SK-N-SH (cell line): ENCODE data around the gene HLF. TPM values are rescaled to one million over a fixed set of nuclear protein-coding genes. Genes with fewer than 3 reads are reported as not detected.

Experiments used
- CTCF ChIA-PET: fragments of 300-600, 350-600 bp; formaldehyde crosslinking; extraction: SDS; loops from one replicate; lab custom pipeline; 2021; lab: Yijun Ruan, JAX
- POLR2A ChIA-PET: fragments of 350-600 bp; sonication (Branson Sonifier 250); formaldehyde crosslinking; extraction: SDS; loops from one replicate; lab custom pipeline; 2020; ENCODE audit warnings: antibody characterized with exemption, inconsistent platforms; lab: Yijun Ruan, JAX
- DNase-seq: peaks from one replicate; pipeline ENCODE4 v3.0.0; 2012
- H2AFZ ChIP-seq: fragments of 200-600 bp; sonication (generic); 2 replicates; pipeline ENCODE4 v1.8.1; 2016; ENCODE audit warnings: antibody characterized with exemption, mild to moderate bottlenecking, low read depth
- H3F3A ChIP-seq: fragments of 200-600 bp; sonication (generic); replicated peaks from 2 replicates; pipeline ENCODE3; 2016; ENCODE audit warnings: antibody characterized with exemption, mild to moderate bottlenecking; ENCODE audit not compliant: insufficient read depth
- H3K27ac ChIP-seq, 2 experiments: fragments of 200-500 bp in 1 of 2; fragments of 200-600 bp in 1 of 2; sonication (Bioruptor generic) in 1 of 2; sonication (generic), shearing (Covaris generic) in 1 of 2; 2 replicates each; pipeline versions ENCODE4 v1.5.1 to v1.6.1; 2014 to 2016; ENCODE audit warnings: low read depth in 2 of 2, inconsistent platforms in 1 of 2, low read length in 1 of 2, mild to moderate bottlenecking in 1 of 2, mixed read lengths in 1 of 2
- H3K27me3 ChIP-seq: fragments of 200-600 bp; sonication (generic), shearing (Covaris generic); 2 replicates; pipeline ENCODE4 v1.6.1; 2016; ENCODE audit warnings: mixed run types; ENCODE audit not compliant: insufficient read depth
- H3K36me3 ChIP-seq, 2 experiments: fragments of 200-500 bp in 1 of 2; fragments of 200-600 bp in 1 of 2; sonication (Bioruptor generic) in 1 of 2; sonication (generic) in 1 of 2; replicated peaks in 1 of 2; 2 replicates each; pipeline versions ENCODE3 to v1.5.1; 2014 to 2016; ENCODE audit warnings: low read length in 1 of 2, mild to moderate bottlenecking in 1 of 2; ENCODE audit not compliant: insufficient read depth in 2 of 2, control insufficient read depth in 1 of 2
- H3K4me1 ChIP-seq, 2 experiments: fragments of 200-500 bp in 1 of 2; fragments of 200-600 bp in 1 of 2; sonication (Bioruptor generic) in 1 of 2; sonication (generic), shearing (Covaris generic) in 1 of 2; 2 replicates each; pipeline versions ENCODE4 v1.5.1 to v1.6.1; 2014 to 2016; ENCODE audit warnings: low read depth in 1 of 2, low read length in 1 of 2, mixed run types in 1 of 2; ENCODE audit not compliant: insufficient read depth in 2 of 2, control insufficient read depth in 1 of 2
- H3K4me2 ChIP-seq: fragments of 200-600 bp; sonication (generic), shearing (Covaris generic); 2 replicates; pipeline ENCODE4 v1.6.1; 2017; ENCODE audit warnings: mixed run types
- H3K4me3 ChIP-seq, 2 experiments: fragments of 200-500 bp in 1 of 2; fragments of 200-600 bp in 1 of 2; sonication (Bioruptor generic) in 1 of 2; sonication (generic), shearing (Covaris generic) in 1 of 2; 2 replicates each; pipeline versions ENCODE4 v1.5.1 to v1.8.1; 2014 to 2016; ENCODE audit warnings: low read depth in 2 of 2, inconsistent platforms in 1 of 2, low read length in 1 of 2, mild to moderate bottlenecking in 1 of 2, mixed read lengths in 1 of 2, moderate library complexity in 1 of 2
- H3K79me2 ChIP-seq: fragments of 200-600 bp; sonication (generic); 2 replicates; pipeline ENCODE4 v1.8.1; 2017; ENCODE audit warnings: mild to moderate bottlenecking; ENCODE audit not compliant: insufficient read depth
- H3K9ac ChIP-seq: fragments of 200-600 bp; sonication (generic); 2 replicates; pipeline ENCODE4 v1.6.1; 2017; ENCODE audit warnings: mixed run types
- H3K9me2 ChIP-seq: fragments of 200-600 bp; sonication (generic); 2 replicates; pipeline ENCODE4 v1.6.1; 2017; ENCODE audit warnings: mixed run types
- H3K9me3 ChIP-seq: fragments of 200-600 bp; sonication (generic); 2 replicates; pipeline ENCODE4 v1.6.1; 2017; ENCODE audit warnings: mixed run types, mild to moderate bottlenecking, moderate library complexity
- H4K20me1 ChIP-seq: fragments of 200-600 bp; sonication (generic); 2 replicates; pipeline ENCODE4 v1.6.1; 2017; ENCODE audit warnings: mild to moderate bottlenecking, mixed run types; ENCODE audit not compliant: insufficient read depth
- EP300 ChIP-seq, 2 experiments: IDR thresholded peaks; 2 replicates each; pipeline versions ENCODE4 v1.4.0 to v1.6.1; 2012; ENCODE audit warnings: borderline replicate concordance in 1 of 2, low read depth in 1 of 2, low read length in 1 of 2
- EZH2phosphoT487 ChIP-seq: fragments of 200-600 bp; sonication (generic); IDR thresholded peaks from 2 replicates; pipeline ENCODE4 v1.6.1; 2017; ENCODE audit warnings: low read depth, mixed run types, mild to moderate bottlenecking, antibody characterized with exemption, moderate library complexity, borderline replicate concordance
- FOXM1 ChIP-seq: IDR thresholded peaks from 2 replicates; pipeline ENCODE4 v1.4.0; 2012; ENCODE audit warnings: low read depth, mild to moderate bottlenecking
- GABPA ChIP-seq: IDR thresholded peaks from 2 replicates; pipeline ENCODE4 v1.4.0; 2012; ENCODE audit warnings: low read depth, mild to moderate bottlenecking
- JUND ChIP-seq: IDR thresholded peaks from 2 replicates; pipeline ENCODE4 v1.4.0; 2012
- MEF2A ChIP-seq: IDR thresholded peaks from 2 replicates; pipeline ENCODE4 v1.4.0; 2012; ENCODE audit warnings: low read depth, borderline replicate concordance
- NFIC ChIP-seq: IDR thresholded peaks from 2 replicates; pipeline ENCODE4 v1.4.0; 2012; ENCODE audit warnings: borderline replicate concordance
- POLR2AphosphoS5 ChIP-seq: IDR thresholded peaks from 2 replicates; pipeline ENCODE4 v1.6.1; 2012; ENCODE audit warnings: low read depth, low read length
- RAD21 ChIP-seq: IDR thresholded peaks from 2 replicates; pipeline ENCODE4 v1.6.1; 2012; ENCODE audit warnings: mild to moderate bottlenecking, low read length
- RCOR1 ChIP-seq: fragments of 150-350 bp; IDR thresholded peaks from 2 replicates; pipeline ENCODE4 v1.6.1; 2017; ENCODE audit warnings: antibody characterized with exemption, low read length
- SIN3A ChIP-seq: IDR thresholded peaks from 2 replicates; pipeline ENCODE4 v1.6.1; 2012; ENCODE audit warnings: low read depth, mild to moderate bottlenecking, low read length, moderate library complexity, borderline replicate concordance
- SMC3 ChIP-seq: IDR thresholded peaks from 2 replicates; pipeline ENCODE4 v1.6.1; 2012; ENCODE audit warnings: low read depth, low read length, improper control_type of control experiment
- TCF12 ChIP-seq: IDR thresholded peaks from 2 replicates; pipeline ENCODE4 v1.4.0; 2012
- TEAD4 ChIP-seq: IDR thresholded peaks from 2 replicates; pipeline ENCODE4 v1.4.0; 2012; ENCODE audit warnings: mild to moderate bottlenecking, borderline replicate concordance; ENCODE audit not compliant: insufficient read depth
- WGBS: methylation state at CpG from one replicate; pipeline ENCODE4 v1.1.6; 2017; ENCODE audit warnings: low lambda C conversion rate; 5-methylcytosine and 5-hydroxymethylcytosine counted together
- polyA plus RNA-seq, 3 experiments: library from polyadenylated mRNA; depleted of rRNA; stranded (reverse); fragments of >200 nt; gene quantifications; 2 replicates each; pipeline ENCODE4 v1.2.3, GENCODE V29; 2012
- TF ChIP-seq, protein P1 (sequence below): IDR thresholded peaks from 2 replicates; pipeline ENCODE4 v1.6.1; 2012; ENCODE audit warnings: mild to moderate bottlenecking, low read depth, low read length, moderate library complexity
- TF ChIP-seq, protein P2 (sequence below): fragments of 200-600 bp; sonication (generic); IDR thresholded peaks from 2 replicates; pipeline ENCODE4 v1.6.1; 2017; ENCODE audit warnings: antibody characterized with exemption, mild to moderate bottlenecking, moderate library complexity

HLF gene
- polyA plus RNA-seq, 1 of the 3 experiments (the other 2 are of a cell fraction) = 0.03 TPM

DNA sequence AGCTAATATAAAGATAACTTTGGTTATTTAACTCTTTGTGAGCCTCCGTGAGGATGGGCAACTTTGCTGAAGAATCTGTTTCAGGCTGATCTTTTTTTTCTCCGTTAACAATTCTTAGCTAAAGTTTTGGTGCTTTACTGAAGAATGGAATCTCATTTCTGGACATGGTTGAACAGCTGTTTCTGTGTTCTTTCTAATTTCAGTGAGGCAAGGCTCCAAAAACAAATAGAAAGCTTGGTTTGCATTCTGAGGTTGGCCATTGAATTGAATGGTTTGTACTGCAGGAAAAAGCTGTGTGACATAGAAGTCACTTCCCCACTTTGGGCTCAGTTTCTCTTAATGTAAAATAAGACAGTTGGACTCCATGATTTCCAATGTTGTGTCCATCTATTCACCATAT is 22.3 kb upstream of the HLF start (continued):
- TF ChIP-seq, protein P1, sequence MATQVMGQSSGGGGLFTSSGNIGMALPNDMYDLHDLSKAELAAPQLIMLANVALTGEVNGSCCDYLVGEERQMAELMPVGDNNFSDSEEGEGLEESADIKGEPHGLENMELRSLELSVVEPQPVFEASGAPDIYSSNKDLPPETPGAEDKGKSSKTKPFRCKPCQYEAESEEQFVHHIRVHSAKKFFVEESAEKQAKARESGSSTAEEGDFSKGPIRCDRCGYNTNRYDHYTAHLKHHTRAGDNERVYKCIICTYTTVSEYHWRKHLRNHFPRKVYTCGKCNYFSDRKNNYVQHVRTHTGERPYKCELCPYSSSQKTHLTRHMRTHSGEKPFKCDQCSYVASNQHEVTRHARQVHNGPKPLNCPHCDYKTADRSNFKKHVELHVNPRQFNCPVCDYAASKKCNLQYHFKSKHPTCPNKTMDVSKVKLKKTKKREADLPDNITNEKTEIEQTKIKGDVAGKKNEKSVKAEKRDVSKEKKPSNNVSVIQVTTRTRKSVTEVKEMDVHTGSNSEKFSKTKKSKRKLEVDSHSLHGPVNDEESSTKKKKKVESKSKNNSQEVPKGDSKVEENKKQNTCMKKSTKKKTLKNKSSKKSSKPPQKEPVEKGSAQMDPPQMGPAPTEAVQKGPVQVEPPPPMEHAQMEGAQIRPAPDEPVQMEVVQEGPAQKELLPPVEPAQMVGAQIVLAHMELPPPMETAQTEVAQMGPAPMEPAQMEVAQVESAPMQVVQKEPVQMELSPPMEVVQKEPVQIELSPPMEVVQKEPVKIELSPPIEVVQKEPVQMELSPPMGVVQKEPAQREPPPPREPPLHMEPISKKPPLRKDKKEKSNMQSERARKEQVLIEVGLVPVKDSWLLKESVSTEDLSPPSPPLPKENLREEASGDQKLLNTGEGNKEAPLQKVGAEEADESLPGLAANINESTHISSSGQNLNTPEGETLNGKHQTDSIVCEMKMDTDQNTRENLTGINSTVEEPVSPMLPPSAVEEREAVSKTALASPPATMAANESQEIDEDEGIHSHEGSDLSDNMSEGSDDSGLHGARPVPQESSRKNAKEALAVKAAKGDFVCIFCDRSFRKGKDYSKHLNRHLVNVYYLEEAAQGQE = no peak
- TF ChIP-seq TCF12 (no peak), SMC3 (no peak)

DNA sequence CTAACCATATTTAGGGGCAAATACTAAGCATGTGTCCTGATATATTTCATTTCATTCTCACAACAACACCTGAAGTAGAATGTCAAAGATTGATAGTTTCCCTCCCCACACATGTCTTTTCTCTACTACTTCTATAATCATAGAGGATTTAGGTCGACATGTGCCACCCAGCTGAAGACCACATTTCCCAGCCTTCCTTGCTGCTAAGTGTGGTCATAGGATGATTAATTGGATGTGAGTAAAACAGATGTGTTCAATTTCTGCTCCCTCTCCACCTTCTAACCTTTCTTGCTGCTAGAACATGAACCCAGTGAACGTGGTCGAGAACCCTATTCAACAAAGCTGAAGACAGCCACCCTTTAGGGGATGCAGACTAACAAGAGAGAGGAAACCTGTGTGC is 18.8 kb upstream of the HLF start:
- DNase-seq = no peak
- ChIA-PET CTCF (interaction anchor here (1.0 to 1.4 kb wide), 2 partner anchors 10 to 18 kb away, joined by 3 read pairs; no protein-coding TSS in a partner anchor), POLR2A (no interaction called here)
- Histone ChIP-seq H3K4me3 (no peak overlapping the region), H3K79me2 (no peaks in the 10 kb centered on the region), H3K9me2 (no peaks in the 10 kb centered on the region), H2AFZ (no peak overlapping the region), H3K36me3 (no peaks in the 10 kb centered on the region), H3K4me1 (no peaks in the 10 kb centered on the region), H3K9me3 (no peaks in the 10 kb centered on the region), H3K9ac (no peak overlapping the region), H3F3A (no peaks in the 10 kb centered on the region), H3K27me3 (no peaks in the 10 kb centered on the region; the same call in none of the 2 replicates), H3K27ac (no peak overlapping the region), H3K4me2 (no peak overlapping the region), H4K20me1 (no peaks in the 10 kb centered on the region)
- TF ChIP-seq NFIC (no peak), GABPA (no peak), SIN3A (no peak), FOXM1 (no peak), TEAD4 (no peak), POLR2AphosphoS5 (no peak), TCF12 (no peak), RCOR1 (no peak), RAD21 (no peak), EZH2phosphoT487 (no peak), MEF2A (no peak), EP300 (IDR thresholded peaks at IDR 0.05; ENCODE audit: borderline replicate concordance in 1 of 2, low read depth in 1 of 2, low read length in 1 of 2) (no peak), JUND (no peak)
- TF ChIP-seq, protein P2, sequence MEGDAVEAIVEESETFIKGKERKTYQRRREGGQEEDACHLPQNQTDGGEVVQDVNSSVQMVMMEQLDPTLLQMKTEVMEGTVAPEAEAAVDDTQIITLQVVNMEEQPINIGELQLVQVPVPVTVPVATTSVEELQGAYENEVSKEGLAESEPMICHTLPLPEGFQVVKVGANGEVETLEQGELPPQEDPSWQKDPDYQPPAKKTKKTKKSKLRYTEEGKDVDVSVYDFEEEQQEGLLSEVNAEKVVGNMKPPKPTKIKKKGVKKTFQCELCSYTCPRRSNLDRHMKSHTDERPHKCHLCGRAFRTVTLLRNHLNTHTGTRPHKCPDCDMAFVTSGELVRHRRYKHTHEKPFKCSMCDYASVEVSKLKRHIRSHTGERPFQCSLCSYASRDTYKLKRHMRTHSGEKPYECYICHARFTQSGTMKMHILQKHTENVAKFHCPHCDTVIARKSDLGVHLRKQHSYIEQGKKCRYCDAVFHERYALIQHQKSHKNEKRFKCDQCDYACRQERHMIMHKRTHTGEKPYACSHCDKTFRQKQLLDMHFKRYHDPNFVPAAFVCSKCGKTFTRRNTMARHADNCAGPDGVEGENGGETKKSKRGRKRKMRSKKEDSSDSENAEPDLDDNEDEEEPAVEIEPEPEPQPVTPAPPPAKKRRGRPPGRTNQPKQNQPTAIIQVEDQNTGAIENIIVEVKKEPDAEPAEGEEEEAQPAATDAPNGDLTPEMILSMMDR = no peak
- WGBS = 25% methylated on average over 3 of the region's 3 CpGs
